ENCODE data around the gene RIT1.

DNA sequence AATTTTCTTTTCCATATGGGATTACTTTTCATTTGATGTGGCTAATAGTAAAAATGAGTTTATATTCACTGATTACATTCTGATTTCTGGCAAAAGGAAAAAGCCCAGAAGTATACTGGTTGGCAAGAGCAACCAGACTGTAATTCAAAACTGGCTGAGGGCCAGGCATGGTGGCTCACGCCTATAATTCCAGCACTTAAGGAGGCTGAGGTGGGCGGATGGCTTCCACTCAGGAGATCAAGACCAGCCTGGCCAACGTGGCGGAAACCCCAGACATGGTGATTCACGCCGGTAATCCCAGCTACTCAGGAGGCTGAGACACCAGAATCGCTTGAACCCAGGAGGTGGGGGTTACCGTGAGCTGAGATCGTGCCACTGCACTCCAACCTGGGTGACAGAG, 37.3 kb downstream of the RIT1 start:
- no peak for TF ChIP-seq POLR2A (IDR thresholded peaks at IDR 0.05)
- TF ChIP-seq, protein P1, sequence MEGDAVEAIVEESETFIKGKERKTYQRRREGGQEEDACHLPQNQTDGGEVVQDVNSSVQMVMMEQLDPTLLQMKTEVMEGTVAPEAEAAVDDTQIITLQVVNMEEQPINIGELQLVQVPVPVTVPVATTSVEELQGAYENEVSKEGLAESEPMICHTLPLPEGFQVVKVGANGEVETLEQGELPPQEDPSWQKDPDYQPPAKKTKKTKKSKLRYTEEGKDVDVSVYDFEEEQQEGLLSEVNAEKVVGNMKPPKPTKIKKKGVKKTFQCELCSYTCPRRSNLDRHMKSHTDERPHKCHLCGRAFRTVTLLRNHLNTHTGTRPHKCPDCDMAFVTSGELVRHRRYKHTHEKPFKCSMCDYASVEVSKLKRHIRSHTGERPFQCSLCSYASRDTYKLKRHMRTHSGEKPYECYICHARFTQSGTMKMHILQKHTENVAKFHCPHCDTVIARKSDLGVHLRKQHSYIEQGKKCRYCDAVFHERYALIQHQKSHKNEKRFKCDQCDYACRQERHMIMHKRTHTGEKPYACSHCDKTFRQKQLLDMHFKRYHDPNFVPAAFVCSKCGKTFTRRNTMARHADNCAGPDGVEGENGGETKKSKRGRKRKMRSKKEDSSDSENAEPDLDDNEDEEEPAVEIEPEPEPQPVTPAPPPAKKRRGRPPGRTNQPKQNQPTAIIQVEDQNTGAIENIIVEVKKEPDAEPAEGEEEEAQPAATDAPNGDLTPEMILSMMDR (IDR thresholded peaks at IDR 0.05), result no peak
